HL-60/S4 treated with retinoic acid at 250 ng/mL for 4 days and 3 days (cell line): Measurements from ENCODE around the gene DEAF1.
"Not testable (repeated sequence)": the region's sequence is repeated elsewhere in the genome, so short reads cannot be mapped to it uniquely, and the experiment has no call there.

ENCODE experiments used
- in situ Hi-C: fragments of 300-500 bp; cut with MboI; formaldehyde crosslinking; loops from 2 replicates; pipeline ENCODE4 v1.7.0; 2022; ENCODE audit warnings: low sequenced_read_pairs

Gene DEAF1

DNA sequence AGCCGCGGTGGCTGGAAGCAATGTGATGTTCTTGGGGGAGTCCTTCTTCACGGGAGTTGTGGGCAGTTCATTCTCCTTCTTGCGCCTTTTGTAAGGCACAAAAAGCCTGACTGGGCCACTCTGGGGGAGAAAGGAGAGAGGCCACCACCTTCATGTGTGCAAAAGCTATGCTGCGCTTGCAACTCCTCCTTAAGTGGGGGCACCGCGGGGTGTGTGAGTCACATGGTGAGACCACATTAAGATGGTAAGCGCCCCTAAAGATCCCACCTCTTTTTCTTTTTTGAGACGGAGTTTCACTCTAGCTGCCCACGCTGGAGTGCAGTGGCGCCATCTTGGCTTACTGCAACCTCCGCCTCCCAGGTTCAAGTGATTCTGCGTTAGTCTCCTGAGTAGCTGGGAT is 14.1 kb downstream of the DEAF1 start:
- in situ Hi-C loops = no loop called here

DNA sequence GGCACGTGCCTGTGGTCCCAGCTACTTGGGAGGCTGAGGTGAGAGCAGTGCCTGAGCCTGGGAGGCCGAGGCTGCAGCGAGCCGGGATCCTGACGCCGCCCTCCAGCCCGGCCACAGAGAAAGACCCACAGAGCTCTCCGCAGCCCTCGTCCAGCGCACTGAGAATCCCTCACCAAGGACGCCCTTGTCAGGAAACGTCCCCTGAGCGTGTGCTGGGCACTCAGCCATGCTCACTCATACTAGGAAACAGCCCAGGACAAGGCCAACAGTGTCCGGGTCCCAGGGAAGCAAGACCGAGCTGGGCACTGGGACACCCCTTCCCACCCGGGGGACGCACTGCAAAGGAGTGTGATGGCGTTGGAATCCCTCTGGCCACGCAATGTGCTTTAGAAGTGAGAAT is 14.5 kb downstream of the DEAF1 start:
- in situ Hi-C loops = no loop called here

- in situ Hi-C loops = no loop called here
Observed at GRCh38 chr11:679271-680207, 15.5 kb downstream of the DEAF1 start.

- in situ Hi-C loops = no loop called here
Observed at GRCh38 chr11:678297-678696, 16.7 kb downstream of the DEAF1 start.

- in situ Hi-C loops = no loop called here
Observed at GRCh38 chr11:674406-674805, 20.6 kb downstream of the DEAF1 start.

- in situ Hi-C loops = no loop called here
Observed at GRCh38 chr11:673866-674265, 21.2 kb downstream of the DEAF1 start.

GRCh38 chr11:665704-666281 is 29.2 kb downstream of the DEAF1 start:
- in situ Hi-C loops = no loop called here

DNA sequence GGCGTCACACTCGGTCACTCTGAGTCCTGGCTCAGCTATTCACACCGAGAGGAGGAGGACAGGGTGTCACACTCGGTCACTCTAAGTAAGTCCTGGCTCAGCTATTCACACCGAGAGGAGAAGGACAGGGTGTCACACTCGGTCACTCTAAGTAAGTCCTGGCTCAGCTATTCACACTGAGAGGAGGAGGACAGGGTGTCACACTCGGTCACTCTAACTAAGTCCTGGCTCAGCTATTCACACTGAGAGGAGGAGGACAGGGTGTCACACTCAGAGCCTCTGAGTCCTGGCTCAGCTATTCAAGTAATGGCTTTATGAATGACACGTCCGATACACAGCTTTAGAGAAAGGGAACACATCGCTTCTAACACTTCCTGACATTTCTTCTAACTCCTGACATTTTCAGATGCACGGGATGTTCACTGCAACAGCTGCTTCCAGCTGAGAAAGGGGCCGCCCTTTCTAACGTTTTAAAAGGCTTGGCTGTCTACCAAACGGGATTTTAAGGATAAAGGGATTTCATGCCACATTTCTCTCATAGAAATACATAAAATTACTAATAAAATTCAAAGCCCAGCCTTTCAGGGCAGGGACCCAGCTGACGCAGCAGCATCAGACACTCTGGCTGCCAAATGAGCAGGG is 29.8 kb downstream of the DEAF1 start:
- in situ Hi-C loops = no loop called here

DNA sequence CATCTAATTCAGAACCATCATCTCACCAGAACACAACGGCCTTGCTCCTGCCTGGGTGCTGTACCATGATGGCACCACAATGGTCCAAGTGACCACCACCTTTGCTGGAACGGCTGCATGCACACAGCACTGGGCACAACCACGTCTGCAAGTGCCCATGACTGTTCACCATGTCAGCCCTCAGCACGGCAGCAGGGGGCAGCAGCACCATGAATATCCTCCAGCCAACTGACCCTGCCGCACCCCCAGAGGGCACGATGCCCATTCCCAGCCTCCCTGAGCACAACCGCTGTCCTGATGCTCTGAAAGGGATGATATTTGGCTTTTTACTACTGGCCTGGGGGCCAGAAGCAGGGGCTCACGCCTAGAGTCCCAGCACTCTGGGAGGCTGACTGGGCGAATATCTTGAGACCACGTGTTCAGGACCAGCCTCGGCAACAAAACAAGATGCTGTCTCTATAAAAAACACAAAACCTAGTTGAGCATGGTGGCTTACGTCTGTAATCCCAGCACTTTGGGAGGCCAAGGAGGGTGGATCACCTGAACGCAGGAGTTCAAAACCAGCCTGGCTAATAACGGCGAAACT is 32.2 kb downstream of the DEAF1 start:
- in situ Hi-C loops = no loop called here

DNA sequence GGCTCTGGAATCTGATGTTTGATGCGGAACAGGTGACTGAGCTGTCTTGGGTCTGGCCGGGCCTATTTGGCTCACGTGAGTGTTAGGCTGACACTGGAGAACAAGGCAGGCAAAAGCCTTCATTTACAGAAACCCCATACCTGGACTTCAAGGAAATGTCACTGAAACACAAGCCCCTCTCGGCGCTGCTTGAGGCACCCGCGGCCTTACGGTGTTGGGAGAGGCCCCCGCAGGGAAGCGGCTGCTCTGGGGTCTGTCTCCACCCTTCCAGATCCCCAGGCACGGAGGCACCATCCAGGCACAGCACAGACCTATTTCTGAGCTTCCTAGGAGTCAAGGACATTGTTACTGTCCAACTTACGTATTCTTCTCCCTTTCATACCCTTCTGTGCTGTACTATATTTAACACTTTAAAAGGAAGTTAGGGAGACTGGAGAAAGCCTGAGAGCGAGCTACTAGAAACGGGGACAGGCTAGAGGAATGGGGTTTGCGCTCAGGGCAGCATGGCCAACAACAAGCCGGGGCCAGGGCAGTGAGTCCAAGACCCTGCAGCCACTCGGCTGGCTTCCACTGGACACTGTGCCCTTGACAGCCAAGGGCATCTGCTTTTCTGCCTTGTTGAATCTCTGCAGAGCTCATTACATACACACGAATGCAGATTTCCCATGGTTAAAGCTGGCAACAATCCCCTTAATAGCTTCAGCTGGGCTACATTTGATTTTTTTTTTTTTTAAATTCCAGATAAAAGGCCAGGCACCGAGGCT is 34.2 kb downstream of the DEAF1 start:
- in situ Hi-C loops = no loop called here

GRCh38 chr11:660281-660680 is 34.7 kb downstream of the DEAF1 start:
- in situ Hi-C loops = no loop called here

GRCh38 chr11:659532-660085 is 35.4 kb downstream of the DEAF1 start:
- in situ Hi-C loops = no loop called here

GRCh38 chr11:657691-658126 is 37.3 kb downstream of the DEAF1 start:
- in situ Hi-C loops = no loop called here

GRCh38 chr11:656866-657265 is 38.2 kb downstream of the DEAF1 start:
- in situ Hi-C loops = no loop called here

DNA sequence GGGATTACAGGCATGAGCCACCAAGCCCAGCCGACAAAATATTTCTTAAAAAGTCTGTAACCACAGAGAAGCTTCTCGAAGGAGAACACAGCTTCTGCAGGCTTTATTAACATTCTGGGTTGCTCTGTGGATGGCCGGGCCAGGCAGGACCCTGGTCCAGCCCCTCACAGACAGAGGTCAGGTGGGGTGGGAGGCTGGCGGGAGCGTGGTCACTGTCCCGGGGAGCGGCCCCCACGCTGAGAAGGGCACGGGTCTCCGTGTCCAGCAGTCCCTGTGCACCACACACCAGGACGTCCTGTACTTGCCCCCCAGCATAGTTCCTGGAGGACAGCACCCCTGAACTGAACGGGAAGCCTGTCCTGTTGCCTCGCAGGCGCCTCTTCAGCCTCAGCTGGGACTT is 38.6 kb downstream of the DEAF1 start:
- in situ Hi-C loops = no loop called here

GRCh38 chr11:655036-655726 is 39.8 kb downstream of the DEAF1 start:
- in situ Hi-C loops = no loop called here

DNA sequence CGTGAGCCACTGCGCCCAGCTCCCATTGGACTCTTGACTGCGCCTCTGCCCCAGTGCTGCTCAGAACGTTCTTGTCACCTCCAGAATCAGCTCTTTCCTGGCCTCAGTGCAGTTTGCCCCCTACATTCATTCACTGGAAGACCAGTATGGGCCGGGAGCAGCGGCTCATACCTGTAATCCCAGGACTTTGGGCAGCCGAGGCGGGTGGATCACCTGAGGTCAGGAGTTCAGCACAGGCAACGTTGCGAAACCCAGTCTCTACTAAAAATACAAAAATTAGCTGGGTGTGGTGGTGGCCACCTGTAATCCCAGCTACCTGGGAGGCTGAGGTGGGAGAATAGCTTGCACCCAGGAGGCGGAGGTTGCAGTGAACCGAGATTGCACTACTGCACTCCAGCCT is 40.6 kb downstream of the DEAF1 start:
- in situ Hi-C loops = not testable (repeated sequence)

DNA sequence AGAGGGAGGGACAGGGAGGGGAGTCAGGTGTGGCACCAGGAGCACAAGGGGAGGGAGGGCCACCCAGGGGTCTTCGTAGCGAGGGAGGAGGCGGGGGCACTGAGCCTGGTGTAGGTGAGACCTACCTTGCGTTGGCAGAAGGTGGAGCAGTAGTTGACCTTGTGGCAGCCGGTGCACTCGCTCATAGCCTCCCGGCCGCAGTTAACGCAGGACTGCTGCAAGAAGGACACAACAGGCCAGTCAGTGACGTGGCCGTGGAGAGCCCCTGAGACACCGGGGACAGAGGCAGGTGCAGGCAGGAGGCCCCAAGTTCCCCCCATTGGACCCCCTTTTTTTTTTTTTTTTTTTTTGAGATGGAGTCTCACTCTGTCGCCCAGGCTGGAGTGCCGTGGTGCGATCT is 41.2 kb downstream of the DEAF1 start:
- in situ Hi-C loops = no loop called here

DNA sequence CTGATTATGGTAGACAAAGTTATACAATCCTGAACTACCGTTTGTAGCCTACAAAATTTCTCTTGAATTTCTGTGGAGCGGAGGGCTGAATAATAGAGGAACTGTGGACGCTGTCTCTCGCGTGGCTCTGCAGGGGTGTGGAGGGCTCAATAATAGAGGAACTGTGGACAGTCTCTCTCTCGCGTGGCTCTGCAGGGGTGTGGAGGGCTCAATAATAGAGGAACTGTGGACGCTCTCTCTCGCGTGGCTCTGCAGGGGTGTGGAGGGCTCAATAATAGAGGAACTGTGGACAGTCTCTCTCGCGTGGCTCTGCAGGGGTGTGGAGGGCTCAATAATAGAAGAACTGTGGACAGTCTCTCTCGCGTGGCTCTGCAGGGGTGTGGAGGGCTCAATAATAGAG is 41.9 kb downstream of the DEAF1 start:
- in situ Hi-C loops = not testable (repeated sequence)

DNA sequence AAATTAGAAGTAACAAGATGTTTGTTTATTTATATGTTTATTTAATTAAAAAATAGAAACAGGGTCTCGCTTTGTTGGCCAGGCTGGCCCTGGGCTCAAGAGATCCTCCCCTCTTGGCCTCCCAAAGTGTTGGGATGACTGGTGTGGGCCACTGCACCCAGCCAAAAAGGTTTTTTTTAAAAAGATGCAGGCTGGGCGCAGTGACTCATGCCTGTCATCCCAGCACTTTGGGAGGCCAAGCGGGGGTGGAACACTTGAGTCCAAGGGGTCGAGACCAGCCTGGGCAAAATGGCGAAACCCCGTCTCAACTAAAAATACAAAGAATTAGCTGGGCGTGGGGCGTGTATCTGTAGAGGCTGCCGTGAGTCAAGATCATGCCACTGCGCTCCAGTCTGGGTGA is 44.5 kb downstream of the DEAF1 start:
- in situ Hi-C loops = no loop called here
